HepG2 (cell line): ENCODE data around the gene CAST. TPM values are rescaled to one million over a fixed set of nuclear protein-coding genes. Genes with fewer than 3 reads are reported as not detected.
A peak's percentile ranks its signal among the peaks of the same experiment; 100 is the strongest.

ENCODE experiments used
- ATRX ChIP-seq: sonication (generic); formaldehyde crosslinking; IDR thresholded peaks from 2 replicates; pipeline ENCODE4 v1.4.0; 2020; ENCODE audit warnings: missing genetic modification reagents, borderline replicate concordance
- HCFC1 ChIP-seq: fragments of 150-350 bp; IDR thresholded peaks from 2 replicates; pipeline ENCODE4 v1.6.1; 2014; ENCODE audit warnings: low read depth, low read length
- HNF1B ChIP-seq: sonication (generic); formaldehyde crosslinking; IDR thresholded peaks from 2 replicates; pipeline ENCODE4 v1.5.1; 2020; ENCODE audit warnings: mild to moderate bottlenecking, moderate library complexity, missing genetic modification reagents
- HOMEZ ChIP-seq: IDR thresholded peaks from 2 replicates; pipeline ENCODE4 v1.6.1; 2016; ENCODE audit warnings: low read depth
- NFAT5 ChIP-seq: sonication (generic); formaldehyde crosslinking; IDR thresholded peaks from 2 replicates; pipeline ENCODE4 v1.4.0; 2020; ENCODE audit warnings: missing genetic modification reagents
- POGZ ChIP-seq: sonication (generic); formaldehyde crosslinking; IDR thresholded peaks from 2 replicates; pipeline ENCODE4 v1.4.0; 2020; ENCODE audit warnings: mild to moderate bottlenecking, missing genetic modification reagents
- SP2 ChIP-seq: sonication (generic); formaldehyde crosslinking; IDR thresholded peaks from 2 replicates; pipeline ENCODE4 v1.5.1; 2020; ENCODE audit warnings: mild to moderate bottlenecking, missing genetic modification reagents
- TAF15 ChIP-seq: fragments of 200-400 bp; formaldehyde crosslinking; IDR thresholded peaks from one replicate; pipeline ENCODE4 v1.6.1; 2018; ENCODE audit warnings: mild to moderate bottlenecking, low read depth, low read length; ENCODE audit not compliant: poor library complexity, severe bottlenecking
- U2AF1 ChIP-seq: fragments of 200-400 bp; formaldehyde crosslinking; optimal IDR thresholded peaks from 2 replicates; pipeline ENCODE3; 2017; ENCODE audit warnings: mild to moderate bottlenecking, low read depth, low read length
- ZFP37 ChIP-seq: sonication (generic); formaldehyde crosslinking; IDR thresholded peaks from 2 replicates; pipeline ENCODE4 v1.4.0; 2020; ENCODE audit warnings: missing genetic modification reagents, borderline replicate concordance
- ZNF44 ChIP-seq: sonication (generic); formaldehyde crosslinking; IDR thresholded peaks from 2 replicates; pipeline ENCODE4 v1.5.1; 2020; ENCODE audit warnings: mild to moderate bottlenecking, missing genetic modification reagents
- ZNF496 ChIP-seq: sonication (generic); formaldehyde crosslinking; IDR thresholded peaks from 2 replicates; pipeline ENCODE4 v1.8.1; 2023; ENCODE audit warnings: mild to moderate bottlenecking, moderate library complexity, missing genetic modification reagents; ENCODE audit not compliant: insufficient replicate concordance
- polyA plus RNA-seq, 8 experiments: library from polyadenylated mRNA; depleted of rRNA in 3 of 8; stranded (reverse) in 7 of 8; unstranded in 1 of 8; fragments of >200 nt; fragmentation: Illumina TruSeq in 4 of 8; extraction: Trizol in 4 of 8; gene quantifications; 2 replicates each; pipeline versions ENCODE4 v1.2.1 to v1.2.3, GENCODE V29; 2011 to 2016; ENCODE audit warnings: low read depth in 4 of 8, missing spikeins in 1 of 8, mixed read lengths in 1 of 8; ENCODE audit not compliant: insufficient read depth in 1 of 8
- total RNA-seq, 5 experiments: library from RNA; depleted of rRNA; stranded (reverse); fragments of >200 nt; fragmentation: Illumina TruSeq; extraction: Trizol; gene quantifications; 2 replicates each; pipeline ENCODE4 v1.2.3, GENCODE V29; 2016; ENCODE audit warnings: low read depth in 1 of 5
- TF ChIP-seq, protein P1 (sequence below): sonication (generic); formaldehyde crosslinking; IDR thresholded peaks from 2 replicates; pipeline ENCODE4 v1.5.0; 2020; ENCODE audit warnings: missing genetic modification reagents, mild to moderate bottlenecking, borderline replicate concordance
- TF ChIP-seq, protein P2 (sequence below): sonication (generic); formaldehyde crosslinking; IDR thresholded peaks from 2 replicates; pipeline ENCODE4 v1.4.0; 2020; ENCODE audit warnings: mild to moderate bottlenecking, low read depth, missing genetic modification reagents
- TF ChIP-seq, protein P3 (sequence below): sonication (generic); formaldehyde crosslinking; IDR thresholded peaks from 2 replicates; pipeline ENCODE4 v1.4.0; 2020; ENCODE audit warnings: mild to moderate bottlenecking, missing genetic modification reagents

Gene CAST
- total and polyA plus RNA-seq, 2 of the 13 experiments (the other 11 are each of a cell fraction or from before 2014, with no cell fraction given): 42.1 to 67.6 TPM

GRCh38 chr5:96702503-96703383 is 40.6 kb downstream of the CAST start (continued):
- TF ChIP-seq, protein P1, sequence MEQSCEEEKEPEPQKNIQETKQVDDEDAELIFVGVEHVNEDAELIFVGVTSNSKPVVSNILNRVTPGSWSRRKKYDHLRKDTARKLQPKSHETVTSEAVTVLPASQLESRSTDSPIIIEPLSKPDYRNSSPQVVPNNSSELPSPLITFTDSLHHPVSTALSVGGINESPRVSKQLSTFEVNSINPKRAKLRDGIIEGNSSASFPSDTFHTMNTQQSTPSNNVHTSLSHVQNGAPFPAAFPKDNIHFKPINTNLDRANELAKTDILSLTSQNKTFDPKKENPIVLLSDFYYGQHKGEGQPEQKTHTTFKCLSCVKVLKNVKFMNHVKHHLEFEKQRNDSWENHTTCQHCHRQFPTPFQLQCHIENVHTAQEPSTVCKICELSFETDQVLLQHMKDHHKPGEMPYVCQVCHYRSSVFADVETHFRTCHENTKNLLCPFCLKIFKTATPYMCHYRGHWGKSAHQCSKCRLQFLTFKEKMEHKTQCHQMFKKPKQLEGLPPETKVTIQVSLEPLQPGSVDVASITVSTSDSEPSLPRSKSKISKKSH (CRISPR knock-in tag): no peak; the same call in 1 of the 2 replicates
- no peak for TF ChIP-seq TAF15
- no peak for TF ChIP-seq ZFP37 (CRISPR knock-in tag)
- no peak for TF ChIP-seq NFAT5 (CRISPR knock-in tag)
- TF ChIP-seq HOMEZ (CRISPR knock-in tag): peak; percentile 34
- TF ChIP-seq ATRX (CRISPR knock-in tag): no peak
- TF ChIP-seq, protein P2, sequence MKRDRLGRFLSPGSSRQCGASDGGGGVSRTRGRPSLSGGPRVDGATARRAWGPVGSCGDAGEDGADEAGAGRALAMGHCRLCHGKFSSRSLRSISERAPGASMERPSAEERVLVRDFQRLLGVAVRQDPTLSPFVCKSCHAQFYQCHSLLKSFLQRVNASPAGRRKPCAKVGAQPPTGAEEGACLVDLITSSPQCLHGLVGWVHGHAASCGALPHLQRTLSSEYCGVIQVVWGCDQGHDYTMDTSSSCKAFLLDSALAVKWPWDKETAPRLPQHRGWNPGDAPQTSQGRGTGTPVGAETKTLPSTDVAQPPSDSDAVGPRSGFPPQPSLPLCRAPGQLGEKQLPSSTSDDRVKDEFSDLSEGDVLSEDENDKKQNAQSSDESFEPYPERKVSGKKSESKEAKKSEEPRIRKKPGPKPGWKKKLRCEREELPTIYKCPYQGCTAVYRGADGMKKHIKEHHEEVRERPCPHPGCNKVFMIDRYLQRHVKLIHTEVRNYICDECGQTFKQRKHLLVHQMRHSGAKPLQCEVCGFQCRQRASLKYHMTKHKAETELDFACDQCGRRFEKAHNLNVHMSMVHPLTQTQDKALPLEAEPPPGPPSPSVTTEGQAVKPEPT: no peak
- TF ChIP-seq, protein P3, sequence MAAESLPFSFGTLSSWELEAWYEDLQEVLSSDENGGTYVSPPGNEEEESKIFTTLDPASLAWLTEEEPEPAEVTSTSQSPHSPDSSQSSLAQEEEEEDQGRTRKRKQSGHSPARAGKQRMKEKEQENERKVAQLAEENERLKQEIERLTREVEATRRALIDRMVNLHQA (CRISPR knock-in tag): no peak
- no peak for TF ChIP-seq U2AF1
- TF ChIP-seq HNF1B (CRISPR knock-in tag): 0 out of 2 replicates have a peak, but pooled peaks have one; percentile 14
- TF ChIP-seq ZNF496: no peak
- TF ChIP-seq POGZ (CRISPR knock-in tag): 0 out of 2 replicates have a peak, but pooled peaks have one; percentile 42
- TF ChIP-seq SP2 (CRISPR knock-in tag): no peak
- TF ChIP-seq ZNF44 (CRISPR knock-in tag): 0 out of 2 replicates have a peak, but pooled peaks have one; percentile 28
- 0 out of 2 replicates have a peak, but pooled peaks have one; percentile 28 for TF ChIP-seq HCFC1
